ENCODE measurements around the gene CCNA1. TPM values are rescaled to one million over a fixed set of nuclear protein-coding genes. Genes with fewer than 3 reads are reported as not detected.

CCNA1 gene
- total RNA-seq, 1 donor from 2014 or later, result 0.26 TPM

DNA sequence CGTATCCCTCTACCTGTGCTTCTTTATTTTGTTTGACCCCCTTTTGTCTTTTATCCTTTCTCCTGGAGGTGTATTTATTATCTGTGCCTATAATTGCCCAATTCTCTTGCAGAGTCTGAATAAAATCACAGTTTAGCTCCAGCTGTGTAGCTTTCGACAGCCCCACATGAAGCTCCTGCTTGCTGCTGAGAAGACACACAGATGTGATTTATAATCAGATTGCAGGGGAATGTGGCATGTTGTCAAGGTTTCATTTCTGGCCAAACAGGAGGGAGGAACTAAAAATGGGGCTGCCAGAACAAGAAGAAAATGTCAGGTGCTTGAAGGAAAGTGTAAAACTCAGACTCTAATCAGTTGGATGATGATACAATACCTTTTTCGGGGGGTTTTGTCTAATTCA lies 22.7 kb downstream of the CCNA1 start:
- TF ChIP-seq, protein P1, sequence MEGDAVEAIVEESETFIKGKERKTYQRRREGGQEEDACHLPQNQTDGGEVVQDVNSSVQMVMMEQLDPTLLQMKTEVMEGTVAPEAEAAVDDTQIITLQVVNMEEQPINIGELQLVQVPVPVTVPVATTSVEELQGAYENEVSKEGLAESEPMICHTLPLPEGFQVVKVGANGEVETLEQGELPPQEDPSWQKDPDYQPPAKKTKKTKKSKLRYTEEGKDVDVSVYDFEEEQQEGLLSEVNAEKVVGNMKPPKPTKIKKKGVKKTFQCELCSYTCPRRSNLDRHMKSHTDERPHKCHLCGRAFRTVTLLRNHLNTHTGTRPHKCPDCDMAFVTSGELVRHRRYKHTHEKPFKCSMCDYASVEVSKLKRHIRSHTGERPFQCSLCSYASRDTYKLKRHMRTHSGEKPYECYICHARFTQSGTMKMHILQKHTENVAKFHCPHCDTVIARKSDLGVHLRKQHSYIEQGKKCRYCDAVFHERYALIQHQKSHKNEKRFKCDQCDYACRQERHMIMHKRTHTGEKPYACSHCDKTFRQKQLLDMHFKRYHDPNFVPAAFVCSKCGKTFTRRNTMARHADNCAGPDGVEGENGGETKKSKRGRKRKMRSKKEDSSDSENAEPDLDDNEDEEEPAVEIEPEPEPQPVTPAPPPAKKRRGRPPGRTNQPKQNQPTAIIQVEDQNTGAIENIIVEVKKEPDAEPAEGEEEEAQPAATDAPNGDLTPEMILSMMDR (conservative IDR thresholded peaks at IDR 0.05), result no peak
- DNase-seq (ENCODE audit: low read depth, low spot score), result no peak
- no peaks in the 10 kb centered on the region for H3K9me3 Mint-ChIP-seq
- H3K4me1 Mint-ChIP-seq, result peaks cover 5% of the 10 kb centered on the region
- H3K27me3 Mint-ChIP-seq (ENCODE audit: low read depth), result peaks cover 26% of the 10 kb centered on the region
- no peak overlapping the region for H3K27ac Mint-ChIP-seq (ENCODE audit: unreplicated experiment)
- no peaks in the 10 kb centered on the region for H3K36me3 Mint-ChIP-seq (ENCODE audit: low read depth)
- no peak overlapping the region for H3K4me3 Mint-ChIP-seq

DNA sequence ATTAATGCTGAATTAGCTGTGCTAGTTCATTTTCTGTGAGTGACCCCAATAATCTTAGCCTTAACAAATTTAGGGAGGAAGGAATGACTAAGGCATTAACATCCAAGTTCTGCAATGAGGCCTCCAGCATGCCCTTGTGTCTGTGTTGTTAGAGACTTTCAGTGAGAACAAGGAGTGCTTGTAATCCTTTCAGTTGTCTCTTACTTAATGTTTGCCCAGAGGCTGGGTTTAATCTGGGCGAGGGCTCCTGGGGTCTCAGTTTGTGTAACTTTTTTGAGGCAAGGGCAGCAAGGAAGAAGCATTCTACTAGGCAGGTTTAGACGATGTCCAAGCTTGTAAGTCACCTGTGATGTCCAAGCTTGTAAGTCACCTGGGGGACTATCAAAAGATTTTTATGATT lies 24.3 kb downstream of the CCNA1 start:
- DNase-seq (ENCODE audit: low read depth, low spot score), result no peak
- H3K27me3 Mint-ChIP-seq (ENCODE audit: low read depth), result peaks cover 16% of the 10 kb centered on the region
- peaks cover 5% of the 10 kb centered on the region for H3K4me1 Mint-ChIP-seq
- no peaks in the 10 kb centered on the region for H3K9me3 Mint-ChIP-seq
- no peaks in the 10 kb centered on the region for H3K36me3 Mint-ChIP-seq (ENCODE audit: low read depth)
- H3K27ac Mint-ChIP-seq (ENCODE audit: unreplicated experiment), result no peak overlapping the region
- no peak overlapping the region for H3K4me3 Mint-ChIP-seq
- TF ChIP-seq, protein P1 (conservative IDR thresholded peaks at IDR 0.05), result no peak

DNA sequence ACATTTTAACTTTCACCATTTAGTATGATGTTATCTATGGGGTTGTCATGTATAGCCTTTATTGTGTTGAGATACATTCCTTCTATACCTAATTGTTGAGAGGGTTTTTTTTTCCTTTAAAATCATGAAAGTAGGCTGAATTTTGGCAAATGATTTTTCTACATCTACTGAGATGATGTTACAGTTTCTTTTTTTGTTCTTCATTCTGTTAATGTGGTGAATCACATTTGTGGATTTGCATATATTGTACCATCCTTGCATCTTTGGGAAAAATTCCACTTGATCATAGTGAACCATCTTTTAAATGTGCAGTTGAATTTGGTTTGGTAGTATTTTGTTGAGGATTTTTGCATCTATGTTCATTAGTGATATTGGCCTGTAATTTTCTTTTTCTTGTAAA lies 29.2 kb downstream of the CCNA1 start:
- H3K27me3 Mint-ChIP-seq (ENCODE audit: low read depth), result peaks cover 9% of the 10 kb centered on the region
- no peak overlapping the region for H3K4me3 Mint-ChIP-seq
- no peaks in the 10 kb centered on the region for H3K9me3 Mint-ChIP-seq
- no peaks in the 10 kb centered on the region for H3K36me3 Mint-ChIP-seq (ENCODE audit: low read depth)
- TF ChIP-seq, protein P1 (conservative IDR thresholded peaks at IDR 0.05), result no peak
- H3K4me1 Mint-ChIP-seq, result peaks cover 3% of the 10 kb centered on the region
- no peak overlapping the region for H3K27ac Mint-ChIP-seq (ENCODE audit: unreplicated experiment)
- DNase-seq (ENCODE audit: low read depth, low spot score), result no peak

DNA sequence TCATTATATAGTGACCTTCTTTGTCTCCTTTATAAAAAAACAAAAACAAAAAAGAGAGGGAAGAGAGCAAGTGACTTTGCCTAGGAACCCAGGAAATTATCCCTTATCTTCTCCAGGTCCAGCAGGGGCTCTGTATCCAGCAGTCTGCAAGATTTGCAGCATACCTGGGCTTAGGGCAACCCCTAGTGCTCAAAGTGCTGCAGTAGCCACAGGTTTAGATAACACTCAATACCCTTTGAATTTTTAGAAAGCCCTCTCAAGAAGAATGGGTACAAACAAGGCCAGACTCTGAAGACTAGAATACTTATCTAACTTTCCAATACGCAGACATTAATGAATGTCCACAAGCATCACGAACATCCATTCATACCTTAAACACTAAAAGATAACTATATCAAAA lies 43.2 kb downstream of the CCNA1 start:
- TF ChIP-seq, protein P1 (conservative IDR thresholded peaks at IDR 0.05), result no peak
- H3K4me3 Mint-ChIP-seq, result no peak overlapping the region
- DNase-seq (ENCODE audit: low read depth, low spot score), result no peak
- no peaks in the 10 kb centered on the region for H3K4me1 Mint-ChIP-seq
- H3K36me3 Mint-ChIP-seq (ENCODE audit: low read depth), result no peaks in the 10 kb centered on the region
- peaks cover 13% of the 10 kb centered on the region for H3K9me3 Mint-ChIP-seq
- H3K27ac Mint-ChIP-seq (ENCODE audit: unreplicated experiment), result no peak overlapping the region
- peaks cover 10% of the 10 kb centered on the region for H3K27me3 Mint-ChIP-seq (ENCODE audit: low read depth)

DNA sequence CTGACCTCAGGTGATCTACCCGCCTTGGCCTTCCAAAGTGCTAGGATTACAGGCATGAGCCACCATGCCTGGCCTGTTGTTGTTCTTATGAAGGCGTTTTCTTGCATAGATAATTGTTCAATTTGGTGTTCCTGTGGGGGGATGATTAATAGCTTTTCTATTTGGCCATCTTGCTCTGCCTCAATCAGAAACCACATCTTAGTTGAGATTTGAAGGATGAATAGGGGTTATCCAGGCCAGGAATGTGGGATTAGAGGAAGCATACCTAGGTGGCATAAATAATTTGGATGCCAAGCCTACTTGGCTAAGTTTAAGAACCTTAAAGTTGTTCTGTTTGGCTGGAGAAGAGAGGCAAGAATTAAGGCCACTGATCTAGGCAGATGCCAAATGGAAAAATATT lies 44.4 kb downstream of the CCNA1 start:
- peaks cover 9% of the 10 kb centered on the region for H3K9me3 Mint-ChIP-seq

More for the DNA sequence above, 44.4 kb downstream of the CCNA1 start:
- H3K36me3 Mint-ChIP-seq (ENCODE audit: low read depth), result no peaks in the 10 kb centered on the region
- peaks cover 6% of the 10 kb centered on the region for H3K27me3 Mint-ChIP-seq (ENCODE audit: low read depth)
- TF ChIP-seq, protein P1 (conservative IDR thresholded peaks at IDR 0.05), result no peak
- H3K27ac Mint-ChIP-seq (ENCODE audit: unreplicated experiment), result no peak overlapping the region
- no peak overlapping the region for H3K4me3 Mint-ChIP-seq
- H3K4me1 Mint-ChIP-seq, result no peaks in the 10 kb centered on the region
- no peak for DNase-seq (ENCODE audit: low read depth, low spot score)
